Thyroid gland (tissue), 4 donors: ENCODE measurements around the gene OCIAD1. TPM values are rescaled to one million over a fixed set of nuclear protein-coding genes. Genes with fewer than 3 reads are reported as not detected.
"Not testable (repeated sequence)": the region's sequence is repeated elsewhere in the genome, so short reads cannot be mapped to it uniquely, and the experiment has no call there.

ENCODE experiments used
- DNase-seq, 2 donors: peaks; one replicate each; pipeline ENCODE4 v3.0.0-alpha.2; 2019
- H3K27ac ChIP-seq, 3 donors: fragments of 200-600 bp; sonication (generic); 1 replicate in 2 of 3; 2 replicates in 1 of 3; pipeline ENCODE4 v1.5.1; 2016 to 2019; ENCODE audit warnings: mild to moderate bottlenecking in 1 of 3, moderate library complexity in 1 of 3
- H3K27me3 ChIP-seq: fragments of 200-600 bp; sonication (generic); one replicate; pipeline ENCODE4 v1.5.1; 2019
- H3K36me3 ChIP-seq, 2 donors: fragments of 200-600 bp; sonication (generic); one replicate each; pipeline ENCODE4 v1.5.1; 2016 to 2019
- H3K4me1 ChIP-seq, 2 donors: fragments of 200-600 bp; sonication (generic); one replicate each; pipeline ENCODE4 v1.5.1; 2017 to 2019
- H3K4me3 ChIP-seq, 3 donors: fragments of 200-600 bp; sonication (generic); replicated peaks in 1 of 3; 1 replicate in 2 of 3; 2 replicates in 1 of 3; pipeline ENCODE4 v1.5.1; 2016; ENCODE audit warnings: mild to moderate bottlenecking in 1 of 3
- H3K9me3 ChIP-seq: fragments of 200-600 bp; sonication (generic); one replicate; pipeline ENCODE4 v1.5.1; 2017
- POLR2A ChIP-seq, 2 donors: fragments of 450-650 bp; IDR thresholded peaks; one replicate each; pipeline ENCODE4 v1.6.1; 2017; ENCODE audit warnings: antibody characterized with exemption in 2 of 2, mild to moderate bottlenecking in 2 of 2, moderate library complexity in 1 of 2
- WGBS, 2 donors: methylation state at CpG; one replicate each; pipeline ENCODE4 v1.1.5; 2017; 5-methylcytosine and 5-hydroxymethylcytosine counted together
- intact Hi-C: fragments of 100-400 bp; cut with DNase I; formaldehyde crosslinking; loops from one replicate; pipeline ENCODE4 v1.15.1; 2023
- total RNA-seq, 4 donors: library from RNA; depleted of rRNA; stranded (reverse); fragments of >200 nt; gene quantifications; one replicate each; pipeline ENCODE4 v1.2.3, GENCODE V29; 2016
- TF ChIP-seq, protein P1 (sequence below), 6 experiments: fragments of 200-600 bp in 3 of 6; fragments of 450-650 bp in 3 of 6; sonication (generic) in 3 of 6; IDR thresholded peaks; one replicate each; pipeline ENCODE4 v1.5.1; 2016 to 2019; ENCODE audit warnings: antibody characterized with exemption in 6 of 6, mild to moderate bottlenecking in 2 of 6, inconsistent platforms in 1 of 6, moderate library complexity in 1 of 6

OCIAD1 gene
- total RNA-seq, 4 donors from 2014 or later = 150 to 273 (median 213) TPM

DNA sequence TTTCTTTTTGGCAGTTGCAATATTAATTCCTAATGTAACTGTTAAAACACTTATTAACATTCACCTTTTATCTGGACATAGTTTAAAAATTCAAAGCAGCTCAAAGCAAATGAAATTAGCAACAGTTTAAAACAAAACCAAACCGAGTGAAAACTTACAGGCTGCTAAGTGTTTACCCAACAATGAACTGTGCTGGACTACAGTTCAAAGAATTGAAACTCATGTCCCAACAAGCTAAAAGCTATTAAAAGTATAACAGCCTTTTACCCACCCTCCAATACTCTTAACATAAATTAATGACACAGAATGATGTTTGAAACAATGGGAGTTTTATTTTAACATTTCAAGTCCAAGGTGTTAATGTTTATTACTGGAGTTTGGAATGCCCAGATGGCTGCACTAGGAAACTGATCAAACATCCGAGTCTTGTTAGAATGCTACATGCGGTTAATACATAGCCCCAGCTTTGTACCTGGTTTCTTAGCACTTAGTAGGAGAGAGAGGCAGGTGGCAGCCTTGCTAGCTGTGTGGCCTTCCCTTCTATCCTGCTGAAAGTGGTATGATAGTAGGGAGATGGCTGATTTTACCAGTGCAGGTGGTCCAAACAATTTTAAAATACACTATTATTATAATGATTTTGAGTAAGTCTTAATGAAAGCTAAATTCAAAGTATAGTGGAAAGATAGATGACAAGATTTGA is 29.7 kb upstream of the OCIAD1 start:
- Histone ChIP-seq H3K27me3 (no peaks in the 10 kb centered on the region), H3K36me3 (no peaks in the 10 kb centered on the region), H3K4me1 (peaks cover 0 to 8% of the 10 kb centered on the region in 2 donors), H3K9me3 (no peaks in the 10 kb centered on the region), H3K4me3 (no peak overlapping the region), H3K27ac (no peak overlapping the region)
- intact Hi-C loops = no loop called here
- WGBS, 2 donors = 62 to 69% methylated on average over 3 of the region's 3 CpGs
- no peak for DNase-seq
- TF ChIP-seq, protein P1, sequence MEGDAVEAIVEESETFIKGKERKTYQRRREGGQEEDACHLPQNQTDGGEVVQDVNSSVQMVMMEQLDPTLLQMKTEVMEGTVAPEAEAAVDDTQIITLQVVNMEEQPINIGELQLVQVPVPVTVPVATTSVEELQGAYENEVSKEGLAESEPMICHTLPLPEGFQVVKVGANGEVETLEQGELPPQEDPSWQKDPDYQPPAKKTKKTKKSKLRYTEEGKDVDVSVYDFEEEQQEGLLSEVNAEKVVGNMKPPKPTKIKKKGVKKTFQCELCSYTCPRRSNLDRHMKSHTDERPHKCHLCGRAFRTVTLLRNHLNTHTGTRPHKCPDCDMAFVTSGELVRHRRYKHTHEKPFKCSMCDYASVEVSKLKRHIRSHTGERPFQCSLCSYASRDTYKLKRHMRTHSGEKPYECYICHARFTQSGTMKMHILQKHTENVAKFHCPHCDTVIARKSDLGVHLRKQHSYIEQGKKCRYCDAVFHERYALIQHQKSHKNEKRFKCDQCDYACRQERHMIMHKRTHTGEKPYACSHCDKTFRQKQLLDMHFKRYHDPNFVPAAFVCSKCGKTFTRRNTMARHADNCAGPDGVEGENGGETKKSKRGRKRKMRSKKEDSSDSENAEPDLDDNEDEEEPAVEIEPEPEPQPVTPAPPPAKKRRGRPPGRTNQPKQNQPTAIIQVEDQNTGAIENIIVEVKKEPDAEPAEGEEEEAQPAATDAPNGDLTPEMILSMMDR (IDR thresholded peaks at IDR 0.05) = no peak
- no peak for TF ChIP-seq POLR2A (IDR thresholded peaks at IDR 0.05)

DNA sequence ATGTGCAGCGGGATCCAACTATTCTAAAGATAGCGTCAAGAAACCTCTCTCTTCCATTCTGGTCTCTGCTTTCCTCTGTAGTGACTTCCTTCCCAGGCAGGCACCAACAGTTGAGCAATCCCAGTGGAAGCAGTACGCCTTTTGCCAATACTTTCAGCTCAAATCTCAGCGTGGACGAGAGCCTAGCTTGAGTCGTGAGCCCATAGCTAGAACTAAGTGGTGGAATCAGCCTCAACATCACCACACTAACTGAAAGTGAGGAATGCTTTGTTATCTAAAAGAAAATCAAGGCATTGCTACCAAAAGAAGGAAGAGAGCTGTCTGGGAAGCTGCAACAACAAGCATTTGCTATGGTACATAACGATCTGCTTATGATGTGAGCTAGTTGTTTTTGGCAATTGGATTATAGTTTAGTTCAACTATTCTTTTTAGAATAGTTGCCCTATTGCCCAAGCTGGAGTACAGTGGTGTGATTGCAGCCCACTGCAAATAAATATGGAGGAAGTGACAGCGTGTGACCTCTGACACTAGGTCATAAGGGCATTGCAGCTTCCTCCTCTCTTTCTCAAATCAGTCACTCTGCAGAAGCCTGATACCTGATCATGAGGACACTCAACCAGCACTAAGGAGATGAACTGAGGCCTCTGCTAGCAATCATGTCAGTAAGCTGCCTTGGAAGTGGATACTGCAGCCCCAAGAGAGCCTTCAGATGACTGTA is 26.1 kb upstream of the OCIAD1 start:
- DNase-seq = no peak
- TF ChIP-seq POLR2A (IDR thresholded peaks at IDR 0.05) = no peak
- TF ChIP-seq, protein P1 (IDR thresholded peaks at IDR 0.05) = no peak
- Histone ChIP-seq H3K9me3 (no peaks in the 10 kb centered on the region), H3K27me3 (no peaks in the 10 kb centered on the region), H3K4me1 (peaks cover 0 to 8% of the 10 kb centered on the region in 2 donors), H3K27ac (no peak overlapping the region), H3K36me3 (no peaks in the 10 kb centered on the region), H3K4me3 (no peak overlapping the region)
- 67 to 81% methylated on average over 8 of the region's 8 CpGs for WGBS, 2 donors
- intact Hi-C loops = no loop called here

DNA sequence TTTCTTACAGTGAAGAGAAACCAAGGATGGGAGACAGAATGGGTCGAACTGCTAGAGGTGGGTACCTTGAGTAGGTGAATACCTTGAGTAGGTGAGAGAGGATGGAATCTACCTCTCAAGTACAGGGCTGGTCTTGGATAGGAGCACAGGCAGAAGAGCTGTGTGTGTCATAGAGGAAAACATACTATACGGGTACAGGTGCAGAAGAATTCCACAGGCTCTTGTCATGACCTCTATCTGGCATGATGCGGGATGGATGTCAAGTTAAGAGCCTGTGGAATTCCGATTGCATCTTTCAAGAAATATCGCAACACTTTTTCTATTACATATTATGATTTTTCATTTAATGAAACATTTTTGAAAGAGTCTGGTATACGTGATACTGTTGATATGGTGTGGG is 18.0 kb upstream of the OCIAD1 start:
- no peaks in the 10 kb centered on the region for H3K36me3 ChIP-seq
- no peaks in the 10 kb centered on the region for H3K27me3 ChIP-seq
- 77 to 80% methylated on average over 6 of the region's 6 CpGs for WGBS, 2 donors
- no peak overlapping the region for H3K27ac ChIP-seq
- no peak for TF ChIP-seq POLR2A (IDR thresholded peaks at IDR 0.05)
- TF ChIP-seq, protein P1 (IDR thresholded peaks at IDR 0.05) = no peak
- no peak overlapping the region for H3K4me3 ChIP-seq
- intact Hi-C loops = no loop called here
- H3K4me1 ChIP-seq = no peaks in the 10 kb centered on the region
- DNase-seq = no peak
- H3K9me3 ChIP-seq = no peaks in the 10 kb centered on the region

DNA sequence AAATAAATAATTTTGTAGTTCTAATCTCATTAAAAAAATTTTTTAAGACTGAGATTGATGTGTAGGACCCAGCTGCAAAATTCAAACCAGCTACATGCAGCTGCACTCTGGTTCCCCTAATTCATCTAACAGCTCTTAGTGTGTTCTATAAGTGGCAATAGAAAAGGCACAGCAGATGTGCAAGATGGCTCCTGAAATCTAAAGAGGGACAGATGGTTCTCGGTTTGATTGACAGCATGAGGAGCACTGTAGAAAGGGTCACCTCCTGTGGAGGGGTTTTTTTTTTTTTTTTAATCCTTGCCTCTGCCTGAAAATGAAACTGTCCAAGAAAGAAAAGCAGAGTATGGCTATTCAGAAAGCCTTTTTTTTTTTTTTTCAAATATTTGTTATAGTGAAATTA is 16.9 kb upstream of the OCIAD1 start:
- TF ChIP-seq POLR2A (IDR thresholded peaks at IDR 0.05) = no peak
- TF ChIP-seq, protein P1 (IDR thresholded peaks at IDR 0.05) = no peak
- WGBS, 2 donors = 74 to 81% methylated on average over 1 of the region's 1 CpG
- H3K9me3 ChIP-seq = no peaks in the 10 kb centered on the region
- DNase-seq = no peak
- no peaks in the 10 kb centered on the region for H3K36me3 ChIP-seq
- H3K4me1 ChIP-seq = no peaks in the 10 kb centered on the region
- H3K27ac ChIP-seq = no peak overlapping the region
- H3K27me3 ChIP-seq = no peaks in the 10 kb centered on the region
- intact Hi-C loops = no loop called here
- no peak overlapping the region for H3K4me3 ChIP-seq

DNA sequence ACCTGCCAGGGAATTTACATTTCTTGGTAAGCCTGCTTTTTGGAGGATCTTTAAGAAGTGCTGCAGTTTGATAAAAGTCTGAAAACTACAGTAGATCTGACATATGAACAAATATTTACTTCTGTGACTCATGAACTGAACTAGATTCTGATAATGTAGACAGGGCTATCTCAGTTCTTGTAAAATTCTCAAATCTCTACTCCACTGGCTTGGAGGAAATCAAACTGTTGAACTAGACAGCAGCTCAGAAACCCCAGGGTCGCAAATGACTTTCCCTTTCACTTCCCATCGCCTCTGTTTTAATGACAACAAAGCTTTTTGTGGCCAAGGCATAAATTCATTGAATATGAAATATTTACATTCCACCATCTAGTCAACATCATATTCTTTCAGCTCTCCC is 15.4 kb upstream of the OCIAD1 start:
- H3K27ac ChIP-seq = no peak overlapping the region
- H3K9me3 ChIP-seq = no peaks in the 10 kb centered on the region
- no peaks in the 10 kb centered on the region for H3K27me3 ChIP-seq
- intact Hi-C loops = no loop called here
- no peak overlapping the region for H3K4me3 ChIP-seq
- H3K36me3 ChIP-seq = no peaks in the 10 kb centered on the region
- no peak for TF ChIP-seq POLR2A (IDR thresholded peaks at IDR 0.05)
- TF ChIP-seq, protein P1 (IDR thresholded peaks at IDR 0.05) = no peak
- WGBS, 2 donors = 71 to 82% methylated on average over 2 of the region's 2 CpGs
- no peaks in the 10 kb centered on the region for H3K4me1 ChIP-seq
- no peak for DNase-seq

DNA sequence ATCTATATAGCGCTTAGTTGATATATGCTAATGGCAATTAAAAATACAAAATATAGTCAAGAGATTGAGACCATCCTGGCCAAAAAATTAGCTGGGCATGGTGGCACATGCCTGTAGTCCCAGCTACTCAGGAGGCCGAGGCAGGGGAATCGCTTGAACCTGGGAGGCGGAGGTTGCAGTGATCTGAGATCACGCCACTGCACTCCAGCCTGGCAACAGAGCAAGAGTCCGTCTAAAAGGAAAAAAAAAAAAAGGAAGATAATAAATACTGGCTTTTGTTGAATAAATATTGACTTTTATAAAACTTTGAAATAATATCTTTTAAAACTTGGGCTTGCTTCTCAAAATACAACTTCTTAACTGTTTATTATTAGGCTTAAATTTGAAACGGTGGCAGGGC is 14.6 kb upstream of the OCIAD1 start:
- intact Hi-C loops, H3K27ac ChIP-seq, H3K4me1 ChIP-seq, H3K4me3 ChIP-seq, DNase-seq, H3K27me3 ChIP-seq, H3K36me3 ChIP-seq, H3K9me3 ChIP-seq: not testable (repeated sequence)
- WGBS, 2 donors = 90 to 91% methylated on average over 7 of the region's 7 CpGs
